Esophagus squamous epithelium (tissue), 5 donors: ENCODE results near the gene RIMS3. TPM values are rescaled to one million over a fixed set of nuclear protein-coding genes. Genes with fewer than 3 reads are reported as not detected.

Source experiments
- DNase-seq: peaks from one replicate; lab custom pipeline; 2025; lab: John Stamatoyannopoulos, UW
- H3K27ac ChIP-seq, 4 donors: fragments of 200-600 bp; sonication (generic); one replicate each; pipeline ENCODE4 v1.5.1; 2016 to 2019; ENCODE audit warnings: mild to moderate bottlenecking in 1 of 4
- H3K27me3 ChIP-seq, 4 donors: fragments of 200-600 bp; sonication (generic); 1 replicate in 3 of 4; 2 replicates in 1 of 4; pipeline versions ENCODE4 v1.5.1 to v1.6.0; 2017 to 2021; ENCODE audit warnings: antibody characterized with exemption in 1 of 4
- H3K36me3 ChIP-seq, 3 donors: fragments of 200-600 bp; sonication (generic); one replicate each; pipeline ENCODE4 v1.5.1; 2016 to 2019
- H3K4me1 ChIP-seq, 3 donors: fragments of 200-600 bp; sonication (generic); one replicate each; pipeline ENCODE4 v1.5.1; 2017 to 2019
- H3K4me3 ChIP-seq, 4 donors: fragments of 200-600 bp; sonication (generic); 1 replicate in 3 of 4; 2 replicates in 1 of 4; pipeline ENCODE4 v1.5.1; 2016 to 2019; ENCODE audit warnings: mild to moderate bottlenecking in 2 of 4, moderate library complexity in 1 of 4
- H3K9me3 ChIP-seq, 3 donors: fragments of 200-600 bp; sonication (generic); one replicate each; pipeline ENCODE4 v1.5.1; 2016 to 2019
- CTCF ChIP-seq, 6 experiments: fragments of 450-650 bp in 4 of 6; fragments of 200-600 bp in 2 of 6; sonication (generic) in 2 of 6; IDR thresholded peaks; one replicate each; pipeline ENCODE4 v1.5.1; 2016 to 2019; ENCODE audit warnings: antibody characterized with exemption in 6 of 6, mild to moderate bottlenecking in 4 of 6, moderate library complexity in 4 of 6
- POLR2A ChIP-seq, 4 donors: fragments of 450-650 bp; IDR thresholded peaks; one replicate each; pipeline ENCODE4 v1.6.1; 2017; ENCODE audit warnings: antibody characterized with exemption in 4 of 4, mild to moderate bottlenecking in 4 of 4, moderate library complexity in 3 of 4
- WGBS, 2 donors: methylation state at CpG; one replicate each; pipeline ENCODE4 v1.1.5; 2018; 5-methylcytosine and 5-hydroxymethylcytosine counted together
- intact Hi-C: fragments of 100-400 bp; cut with DNase I; formaldehyde crosslinking; loops from one replicate; pipeline ENCODE4 v1.15.0; 2022
- total RNA-seq, 4 donors: library from RNA; depleted of rRNA; stranded (reverse); fragments of >200 nt; gene quantifications; one replicate each; pipeline ENCODE4 v1.1.0, GENCODE V29; 2016
- donor health status: DM: yes; HTN: yes; CAD: no.

Gene RIMS3
- total RNA-seq, 4 donors from 2014 or later: 1.0 to 2.5 (median 1.5) TPM

- intact Hi-C loops: loop anchor here (10.0 kb wide), 1 partner anchor 245 kb away; no protein-coding TSS in a partner anchor
Measured at GRCh38 chr1:40599926-40600325, 65.6 kb downstream of the RIMS3 start.

GRCh38 chr1:40595623-40596022, 69.9 kb downstream of the RIMS3 start:
- Histone ChIP-seq H3K27ac (no peak overlapping the region), H3K4me3 (no peak overlapping the region), H3K9me3 (no peaks in the 10 kb centered on the region), H3K4me1 (peaks cover 0 to 21% (median 0%) of the 10 kb centered on the region in 3 donors), H3K27me3 (peaks cover 0 to 4% (median 0%) of the 10 kb centered on the region in 4 donors), H3K36me3 (no peaks in the 10 kb centered on the region)
- TF ChIP-seq CTCF (IDR thresholded peaks at IDR 0.05) (no peak), POLR2A (IDR thresholded peaks at IDR 0.05) (no peak)
- intact Hi-C loops: no loop called here
- DNase-seq: no peak
- 74 to 93% methylated on average over 3 to 4 of the region's 7 CpGs for whole genome bisulfite sequencing, 2 donors

More at GRCh38 chr1:40599926-40600325, 65.6 kb downstream of the RIMS3 start:
- Histone ChIP-seq H3K27me3 (peaks cover 0 to 10% (median 0%) of the 10 kb centered on the region in 4 donors), H3K36me3 (no peaks in the 10 kb centered on the region), H3K4me1 (no peaks in the 10 kb centered on the region), H3K9me3 (no peaks in the 10 kb centered on the region), H3K4me3 (no peak overlapping the region), H3K27ac (no peak overlapping the region)
- TF ChIP-seq POLR2A (IDR thresholded peaks at IDR 0.05): no peak
- TF ChIP-seq CTCF (IDR thresholded peaks at IDR 0.05): no peak
- WGBS, 2 donors: 74 to 88% methylated on average over 1 of the region's 1 CpG
- DNase-seq: no peak

GRCh38 chr1:40594187-40594531, 71.3 kb downstream of the RIMS3 start:
- Histone ChIP-seq H3K36me3 (no peaks in the 10 kb centered on the region), H3K27me3 (no peaks in the 10 kb centered on the region), H3K27ac (no peak overlapping the region), H3K4me3 (no peak overlapping the region), H3K4me1 (peaks cover 0 to 21% (median 0%) of the 10 kb centered on the region in 3 donors), H3K9me3 (no peaks in the 10 kb centered on the region)
- TF ChIP-seq POLR2A (IDR thresholded peaks at IDR 0.05): no peak
- no peak for TF ChIP-seq CTCF (IDR thresholded peaks at IDR 0.05)
- 56 to 83% methylated on average over 2 to 3 of the region's 3 CpGs for WGBS, 2 donors
- no peak for DNase-seq
- intact Hi-C loops: no loop called here

- intact Hi-C loops: no loop called here
- Histone ChIP-seq H3K9me3 (no peaks in the 10 kb centered on the region), H3K27me3 (no peaks in the 10 kb centered on the region), H3K27ac (no peak overlapping the region), H3K4me3 (no peak overlapping the region), H3K36me3 (no peaks in the 10 kb centered on the region), H3K4me1 (peaks cover 0 to 21% (median 0%) of the 10 kb centered on the region in 3 donors)
- TF ChIP-seq CTCF (IDR thresholded peaks at IDR 0.05) (no peak), POLR2A (IDR thresholded peaks at IDR 0.05) (no peak)
- WGBS, 2 donors: 32 to 33% methylated on average over 8 of the region's 8 CpGs
- DNase-seq: no peak
Measured at GRCh38 chr1:40593449-40594186, 71.9 kb downstream of the RIMS3 start.

GRCh38 chr1:40592107-40592803, 73.2 kb downstream of the RIMS3 start:
- WGBS, 2 donors: 16 to 21% methylated on average over 6 of the region's 6 CpGs
- TF ChIP-seq CTCF (IDR thresholded peaks at IDR 0.05) (peak in 5 of 6 experiments; percentile 21 to 67 (median 38)), POLR2A (IDR thresholded peaks at IDR 0.05) (no peak)
- H3K4me3 ChIP-seq: no peak overlapping the region
- no peaks in the 10 kb centered on the region for H3K36me3 ChIP-seq
- intact Hi-C loops: no loop called here
- peak overlapping the region in 2 of 4 donors; percentile 13 to 34 for H3K27ac ChIP-seq
- H3K9me3 ChIP-seq: no peaks in the 10 kb centered on the region
- no peak for DNase-seq
- no peaks in the 10 kb centered on the region for H3K27me3 ChIP-seq
- peaks cover 0 to 21% (median 0%) of the 10 kb centered on the region in 3 donors for H3K4me1 ChIP-seq
